ENCODE results near the gene WDR54. TPM values are rescaled to one million over a fixed set of nuclear protein-coding genes. Genes with fewer than 3 reads are reported as not detected.

The WDR54 gene
- polyA plus RNA-seq, 1 donor (not counting 4 experiments of a cell fraction or from before 2014, with no cell fraction given): 35.2 TPM

DNA sequence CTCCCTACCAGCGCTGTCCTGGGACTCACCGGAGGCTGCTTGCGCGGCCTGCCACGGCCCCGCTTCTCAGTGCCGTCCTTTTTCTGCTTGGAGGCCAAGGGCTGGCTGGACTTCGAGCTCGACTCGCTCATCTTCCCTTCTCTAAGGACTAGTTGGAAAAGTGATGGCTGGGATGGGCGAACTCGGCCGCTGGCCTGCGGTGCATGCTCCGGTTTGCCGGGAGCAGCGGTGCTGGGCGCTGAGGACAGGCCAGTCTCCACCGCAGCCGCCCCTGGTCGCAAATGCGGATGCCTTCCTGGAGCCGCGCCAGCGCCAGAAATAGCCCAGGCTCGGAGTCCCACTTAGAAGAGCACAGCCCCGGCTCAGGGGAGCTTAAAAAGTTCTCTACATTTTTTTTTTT is 3.2 kb upstream of the WDR54 start:
- no peak overlapping the region for H2AFZ ChIP-seq (ENCODE audit: control insufficient read depth, low read length)
- TF ChIP-seq, protein P1, sequence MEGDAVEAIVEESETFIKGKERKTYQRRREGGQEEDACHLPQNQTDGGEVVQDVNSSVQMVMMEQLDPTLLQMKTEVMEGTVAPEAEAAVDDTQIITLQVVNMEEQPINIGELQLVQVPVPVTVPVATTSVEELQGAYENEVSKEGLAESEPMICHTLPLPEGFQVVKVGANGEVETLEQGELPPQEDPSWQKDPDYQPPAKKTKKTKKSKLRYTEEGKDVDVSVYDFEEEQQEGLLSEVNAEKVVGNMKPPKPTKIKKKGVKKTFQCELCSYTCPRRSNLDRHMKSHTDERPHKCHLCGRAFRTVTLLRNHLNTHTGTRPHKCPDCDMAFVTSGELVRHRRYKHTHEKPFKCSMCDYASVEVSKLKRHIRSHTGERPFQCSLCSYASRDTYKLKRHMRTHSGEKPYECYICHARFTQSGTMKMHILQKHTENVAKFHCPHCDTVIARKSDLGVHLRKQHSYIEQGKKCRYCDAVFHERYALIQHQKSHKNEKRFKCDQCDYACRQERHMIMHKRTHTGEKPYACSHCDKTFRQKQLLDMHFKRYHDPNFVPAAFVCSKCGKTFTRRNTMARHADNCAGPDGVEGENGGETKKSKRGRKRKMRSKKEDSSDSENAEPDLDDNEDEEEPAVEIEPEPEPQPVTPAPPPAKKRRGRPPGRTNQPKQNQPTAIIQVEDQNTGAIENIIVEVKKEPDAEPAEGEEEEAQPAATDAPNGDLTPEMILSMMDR (optimal IDR thresholded peaks at IDR 0.05 in 1 of 3, IDR thresholded peaks at IDR 0.05 in 1 of 3, conservative IDR thresholded peaks at IDR 0.05 in 1 of 3; ENCODE audit: extremely low read depth in 1 of 3, insufficient read depth in 2 of 3, low read length in 3 of 3): no peak
- no peak for TF ChIP-seq EZH2 (IDR thresholded peaks at IDR 0.05; ENCODE audit: low read length)
- H3K36me3 ChIP-seq (ENCODE audit: control insufficient read depth in 2 of 2, extremely low read depth in 1 of 2, insufficient read depth in 2 of 2, low read length in 2 of 2): no peaks in the 10 kb centered on the region
- no peak overlapping the region for H3K9ac ChIP-seq (ENCODE audit: control insufficient read depth, extremely low read depth, insufficient read depth, low read length)
- H4K20me1 ChIP-seq (ENCODE audit: control insufficient read depth, extremely low read depth, insufficient read depth, low read length): no peaks in the 10 kb centered on the region
- H3K4me3 ChIP-seq (ENCODE audit: control insufficient read depth in 2 of 3, extremely low read depth in 1 of 3, insufficient read depth in 2 of 3, low read depth in 1 of 3, low read length in 3 of 3): no peak overlapping the region
- DNase-seq (ENCODE audit: low read depth, low spot score): no peak
- dilution Hi-C loops (cut with MboI; ENCODE audit: extremely low pct_ligation_motif_present, low sequenced_read_pairs): no loop called here
- no peak overlapping the region for H3K27ac ChIP-seq (ENCODE audit: control insufficient read depth, insufficient read depth, low read length)
- H3K4me1 ChIP-seq (ENCODE audit: control insufficient read depth, extremely low read depth, insufficient read depth, low read length): peaks cover 28% of the 10 kb centered on the region
- H3K4me2 ChIP-seq (ENCODE audit: control insufficient read depth, extremely low read depth, insufficient read depth, low read depth, low read length): no peak overlapping the region
- no peak for FAIRE-seq
- no peaks in the 10 kb centered on the region for H3K9me1 ChIP-seq (ENCODE audit: control insufficient read depth, extremely low read depth, insufficient read depth, low read length)
- H3K79me2 ChIP-seq (ENCODE audit: control insufficient read depth, insufficient read depth, low read length): peaks cover 2% of the 10 kb centered on the region
- H3K27me3 ChIP-seq (ENCODE audit: control insufficient read depth, extremely low read depth, insufficient read depth, low read length): peaks cover 3% of the 10 kb centered on the region
- H3K9me3 ChIP-seq (ENCODE audit: control insufficient read depth, low read depth, low read length): no peaks in the 10 kb centered on the region

DNA sequence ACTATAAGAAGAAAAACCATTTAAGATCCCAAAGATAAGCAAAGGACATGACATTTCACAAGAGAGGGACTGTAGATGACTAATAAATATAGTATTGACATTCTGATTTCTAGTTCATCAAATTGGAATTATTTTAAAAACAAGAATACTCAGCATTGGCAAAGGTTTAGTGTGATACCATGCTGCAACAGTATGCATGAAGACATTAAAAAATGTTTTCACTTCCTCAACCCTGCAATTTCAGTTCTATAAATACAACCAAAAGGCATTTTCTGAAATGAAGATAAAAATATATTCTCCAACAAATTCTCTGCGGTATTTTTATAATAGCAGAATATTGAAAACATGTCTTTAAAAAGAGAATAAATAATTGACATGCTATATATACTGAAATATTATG is 2.2 kb upstream of the WDR54 start:
- H3K79me2 ChIP-seq (ENCODE audit: control insufficient read depth, insufficient read depth, low read length): peaks cover 2% of the 10 kb centered on the region
- H3K9ac ChIP-seq (ENCODE audit: control insufficient read depth, extremely low read depth, insufficient read depth, low read length): no peak overlapping the region
- H2AFZ ChIP-seq (ENCODE audit: control insufficient read depth, low read length): no peak overlapping the region
- DNase-seq (ENCODE audit: low read depth, low spot score): no peak
- H4K20me1 ChIP-seq (ENCODE audit: control insufficient read depth, extremely low read depth, insufficient read depth, low read length): no peaks in the 10 kb centered on the region
- H3K4me1 ChIP-seq (ENCODE audit: control insufficient read depth, extremely low read depth, insufficient read depth, low read length): peaks cover 35% of the 10 kb centered on the region
- no peak for FAIRE-seq
- H3K4me3 ChIP-seq (ENCODE audit: control insufficient read depth in 2 of 3, extremely low read depth in 1 of 3, insufficient read depth in 2 of 3, low read depth in 1 of 3, low read length in 3 of 3): no peak overlapping the region
- H3K36me3 ChIP-seq (ENCODE audit: control insufficient read depth in 2 of 2, extremely low read depth in 1 of 2, insufficient read depth in 2 of 2, low read length in 2 of 2): peaks cover 0 to 1% of the 10 kb centered on the region in 2 experiments
- H3K27me3 ChIP-seq (ENCODE audit: control insufficient read depth, extremely low read depth, insufficient read depth, low read length): peaks cover 3% of the 10 kb centered on the region
- no peaks in the 10 kb centered on the region for H3K9me3 ChIP-seq (ENCODE audit: control insufficient read depth, low read depth, low read length)
- no peak for TF ChIP-seq EZH2 (IDR thresholded peaks at IDR 0.05; ENCODE audit: low read length)
- TF ChIP-seq, protein P1 (optimal IDR thresholded peaks at IDR 0.05 in 1 of 3, IDR thresholded peaks at IDR 0.05 in 1 of 3, conservative IDR thresholded peaks at IDR 0.05 in 1 of 3; ENCODE audit: extremely low read depth in 1 of 3, insufficient read depth in 2 of 3, low read length in 3 of 3): no peak
- no peak overlapping the region for H3K4me2 ChIP-seq (ENCODE audit: control insufficient read depth, extremely low read depth, insufficient read depth, low read depth, low read length)
- no peaks in the 10 kb centered on the region for H3K9me1 ChIP-seq (ENCODE audit: control insufficient read depth, extremely low read depth, insufficient read depth, low read length)
- no peak overlapping the region for H3K27ac ChIP-seq (ENCODE audit: control insufficient read depth, insufficient read depth, low read length)
- dilution Hi-C loops (cut with MboI; ENCODE audit: extremely low pct_ligation_motif_present, low sequenced_read_pairs): no loop called here
